ENCODE measurements around the gene TPPP2. TPM values are rescaled to one million over a fixed set of nuclear protein-coding genes. Genes with fewer than 3 reads are reported as not detected.

Gene TPPP2
- total RNA-seq, 3 donors from 2014 or later, result not detected

Other genes starting within 250 kb of the TPPP2 start
- gene RNASE6, start 248.9 kb upstream of the TPPP2 start, total RNA-seq, result under 1 TPM in 2 of 3 donors, not detected in 1; 0.18 to 0.43 TPM
- gene RNASE1, start 227.4 kb upstream of the TPPP2 start, total RNA-seq, result under 1 TPM; 0.40 to 0.78 (median 0.63) TPM
- not detected for gene RNASE3, start 138.8 kb upstream of the TPPP2 start, total RNA-seq
- not detected for gene RNASE2, start 74.7 kb upstream of the TPPP2 start, total RNA-seq
- 100 to 1,000 TPM in 2 of 3 donors, 10 to 100 TPM in 1; 99.4 to 110 (median 105) TPM for gene METTL17, start 40.2 kb upstream of the TPPP2 start, total RNA-seq
- gene SLC39A2, start 30.9 kb upstream of the TPPP2 start, total RNA-seq, result under 1 TPM in 1 of 3 donors, not detected in 2; 0.53 TPM
- gene NDRG2, start 5.2 kb upstream of the TPPP2 start, total RNA-seq, result 1 to 10 TPM; 2.8 to 5.3 (median 3.5) TPM
- not detected for gene RNASE13, start 4.6 kb downstream of the TPPP2 start, total RNA-seq
- gene RNASE7, start 12.1 kb downstream of the TPPP2 start, total RNA-seq, result not detected
- gene RNASE8, start 27.6 kb downstream of the TPPP2 start, total RNA-seq, result not detected
- gene ARHGEF40, start 40.1 kb downstream of the TPPP2 start, total RNA-seq, result under 1 TPM; 0.11 to 0.35 (median 0.23) TPM
- 1 to 10 TPM; 5.5 to 7.0 (median 6.5) TPM for gene ZNF219, start 68.4 kb downstream of the TPPP2 start, total RNA-seq
- gene TMEM253, start 70.8 kb downstream of the TPPP2 start, total RNA-seq, result not detected
- not detected for gene OR5AU1, start 125.8 kb downstream of the TPPP2 start, total RNA-seq
- 1,000 to 10,000 TPM; 1,181 to 1,256 (median 1,185) TPM for gene HNRNPC, start 239.2 kb downstream of the TPPP2 start, total RNA-seq
- under 1 TPM in 2 of 3 donors, not detected in 1; 0.08 to 0.35 TPM for gene RPGRIP1, start 249.9 kb downstream of the TPPP2 start, total RNA-seq